Hair follicular keratinocyte (primary cell): Measurements from ENCODE around the gene CCDC47. TPM values are rescaled to one million over a fixed set of nuclear protein-coding genes. Genes with fewer than 3 reads are reported as not detected.

Experiments
- total RNA-seq: library from RNA; depleted of rRNA; stranded (reverse); fragments of >200 nt; gene quantifications from 2 replicates; pipeline ENCODE4 v1.2.3, GENCODE V29; 2015

The CCDC47 gene, protein sequence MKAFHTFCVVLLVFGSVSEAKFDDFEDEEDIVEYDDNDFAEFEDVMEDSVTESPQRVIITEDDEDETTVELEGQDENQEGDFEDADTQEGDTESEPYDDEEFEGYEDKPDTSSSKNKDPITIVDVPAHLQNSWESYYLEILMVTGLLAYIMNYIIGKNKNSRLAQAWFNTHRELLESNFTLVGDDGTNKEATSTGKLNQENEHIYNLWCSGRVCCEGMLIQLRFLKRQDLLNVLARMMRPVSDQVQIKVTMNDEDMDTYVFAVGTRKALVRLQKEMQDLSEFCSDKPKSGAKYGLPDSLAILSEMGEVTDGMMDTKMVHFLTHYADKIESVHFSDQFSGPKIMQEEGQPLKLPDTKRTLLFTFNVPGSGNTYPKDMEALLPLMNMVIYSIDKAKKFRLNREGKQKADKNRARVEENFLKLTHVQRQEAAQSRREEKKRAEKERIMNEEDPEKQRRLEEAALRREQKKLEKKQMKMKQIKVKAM
- 24.7 and 29.5 TPM in 2 replicates for total RNA-seq

DNA sequence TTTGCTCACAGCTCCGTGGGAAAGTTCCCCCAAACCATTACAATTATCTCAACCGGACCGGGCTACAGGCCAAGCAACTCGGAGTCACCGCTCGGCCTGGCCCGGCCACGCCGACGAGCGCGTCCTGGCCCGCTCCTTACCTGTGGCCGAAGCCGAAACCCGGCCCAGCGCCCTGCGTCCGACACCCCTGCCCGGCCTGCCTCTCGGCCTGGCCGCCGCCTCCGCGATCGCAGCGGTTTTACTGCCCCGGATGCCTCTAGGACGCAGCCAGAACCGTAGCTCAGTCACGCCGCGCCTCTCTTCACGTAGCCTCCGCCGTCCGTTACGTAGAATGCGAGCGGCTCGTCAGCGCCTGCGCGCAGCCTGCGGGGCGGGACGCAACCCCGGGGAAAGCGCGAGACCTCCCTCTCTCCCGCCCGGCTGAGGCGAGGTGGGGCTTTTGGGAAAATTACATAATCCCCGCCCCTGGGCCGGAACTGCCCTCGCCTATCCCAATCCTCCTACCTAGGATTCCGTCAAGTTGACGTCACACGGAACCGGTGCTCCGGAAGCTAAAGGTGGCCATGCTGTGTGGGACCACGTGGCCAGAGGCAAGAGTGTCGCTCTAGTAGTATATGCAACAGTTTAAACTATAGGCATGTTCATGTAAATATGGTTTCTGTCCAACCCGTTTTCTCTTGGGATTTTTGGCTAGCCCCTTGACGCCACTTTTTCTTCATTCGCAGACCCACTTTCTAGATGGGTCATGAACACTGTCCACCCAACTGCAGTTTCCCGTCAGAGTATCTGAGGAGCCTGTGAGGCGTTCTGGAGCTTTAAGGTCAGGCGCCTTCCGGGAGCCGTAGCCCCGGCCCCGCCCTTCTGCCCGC lies at the start of gene CCDC47:
CCDC47 (minus strand) TSS at position 326 of the 869 bp plus-strand sequence. CDS start 7,422 bp downstream, outside the sequence.

DNA sequence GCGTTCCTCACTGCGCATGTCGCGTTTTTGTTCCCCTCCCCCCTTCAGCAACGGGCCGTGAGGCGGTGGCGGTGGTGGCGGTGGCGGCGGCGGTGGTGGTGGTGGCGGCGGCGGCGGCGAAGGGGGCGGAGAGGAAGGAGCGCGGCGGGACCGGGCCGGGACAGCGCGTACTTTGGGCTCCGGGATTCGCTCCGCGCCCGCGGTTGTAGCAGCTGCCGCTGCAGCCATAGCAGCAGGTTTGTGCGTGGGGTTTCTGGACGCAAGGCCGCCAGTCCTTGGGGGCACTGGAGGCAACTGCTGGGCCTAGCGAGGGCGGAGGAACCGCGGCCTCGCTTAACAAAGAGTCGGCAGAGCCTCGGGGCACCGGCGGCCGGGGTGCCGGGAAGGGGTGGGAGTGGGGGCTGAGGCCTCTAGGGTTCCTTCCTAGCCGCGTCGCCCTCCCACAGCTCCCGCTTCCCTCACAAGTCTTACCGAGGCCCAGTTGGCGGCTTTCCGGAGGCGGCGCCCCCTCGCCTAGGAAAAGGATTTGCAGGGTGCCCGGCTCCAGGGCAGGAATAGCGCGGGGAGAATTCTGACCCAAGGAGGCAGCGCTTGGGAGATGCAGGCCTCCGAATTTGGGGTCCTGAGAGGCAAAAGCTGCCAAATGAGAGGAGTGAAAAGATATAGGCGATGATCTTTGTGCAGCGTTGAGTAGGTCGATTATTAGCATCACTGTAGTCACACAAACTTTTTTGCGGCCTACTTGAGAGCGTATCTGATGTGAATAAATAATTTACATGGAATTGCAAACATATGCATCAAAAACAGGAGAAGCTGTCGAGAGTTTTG lies 958 bp upstream of the CCDC47 start, which contains the start of gene DDX42:
DDX42 (plus strand) TSS at position 30 of the 828 bp plus-strand sequence. CDS start 12,880 bp downstream, outside the sequence.

DNA sequence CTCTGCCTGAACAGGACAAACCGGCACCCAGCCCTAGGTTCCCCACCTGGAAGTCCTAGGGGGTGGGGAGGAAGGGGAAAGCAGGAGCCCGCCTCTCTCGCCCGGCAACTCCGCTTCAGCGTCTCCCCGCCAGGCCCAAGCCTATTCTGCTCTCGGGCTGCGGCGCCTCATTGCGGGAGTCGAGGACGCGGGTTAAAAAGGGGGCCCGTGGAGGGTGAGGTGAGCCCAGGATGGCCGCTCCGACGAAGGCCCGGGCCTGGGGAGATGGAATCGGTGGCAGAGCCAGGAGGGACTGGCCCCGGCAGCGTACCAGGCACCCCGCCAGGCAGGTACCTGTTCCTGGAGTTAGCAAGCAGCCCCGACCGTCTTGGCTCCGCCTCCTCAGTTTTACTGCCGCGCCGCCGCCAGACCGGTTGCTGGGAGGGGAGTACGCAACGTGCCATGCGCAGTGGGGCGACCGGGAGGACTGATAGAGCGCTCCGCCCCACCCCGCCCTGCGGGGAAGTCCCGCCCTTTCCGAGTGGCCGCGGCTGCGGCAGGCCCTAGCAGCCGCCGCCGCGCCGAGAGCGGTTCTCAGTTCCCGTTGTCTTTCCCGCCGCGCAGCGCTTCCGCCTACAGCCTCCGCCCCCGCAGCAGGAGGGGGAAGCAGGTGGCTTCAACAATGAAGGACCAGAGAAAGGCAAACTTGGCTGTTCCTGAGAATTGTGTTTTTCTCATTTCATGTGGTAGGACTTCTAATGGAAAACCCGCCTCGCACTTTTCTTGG lies 31.8 kb downstream of the CCDC47 start, which contains the start of gene STRADA:
STRADA (minus strand) TSS at position 392 of the 766 bp plus-strand sequence. CDS start 13,430 bp downstream, outside the sequence.

DNA sequence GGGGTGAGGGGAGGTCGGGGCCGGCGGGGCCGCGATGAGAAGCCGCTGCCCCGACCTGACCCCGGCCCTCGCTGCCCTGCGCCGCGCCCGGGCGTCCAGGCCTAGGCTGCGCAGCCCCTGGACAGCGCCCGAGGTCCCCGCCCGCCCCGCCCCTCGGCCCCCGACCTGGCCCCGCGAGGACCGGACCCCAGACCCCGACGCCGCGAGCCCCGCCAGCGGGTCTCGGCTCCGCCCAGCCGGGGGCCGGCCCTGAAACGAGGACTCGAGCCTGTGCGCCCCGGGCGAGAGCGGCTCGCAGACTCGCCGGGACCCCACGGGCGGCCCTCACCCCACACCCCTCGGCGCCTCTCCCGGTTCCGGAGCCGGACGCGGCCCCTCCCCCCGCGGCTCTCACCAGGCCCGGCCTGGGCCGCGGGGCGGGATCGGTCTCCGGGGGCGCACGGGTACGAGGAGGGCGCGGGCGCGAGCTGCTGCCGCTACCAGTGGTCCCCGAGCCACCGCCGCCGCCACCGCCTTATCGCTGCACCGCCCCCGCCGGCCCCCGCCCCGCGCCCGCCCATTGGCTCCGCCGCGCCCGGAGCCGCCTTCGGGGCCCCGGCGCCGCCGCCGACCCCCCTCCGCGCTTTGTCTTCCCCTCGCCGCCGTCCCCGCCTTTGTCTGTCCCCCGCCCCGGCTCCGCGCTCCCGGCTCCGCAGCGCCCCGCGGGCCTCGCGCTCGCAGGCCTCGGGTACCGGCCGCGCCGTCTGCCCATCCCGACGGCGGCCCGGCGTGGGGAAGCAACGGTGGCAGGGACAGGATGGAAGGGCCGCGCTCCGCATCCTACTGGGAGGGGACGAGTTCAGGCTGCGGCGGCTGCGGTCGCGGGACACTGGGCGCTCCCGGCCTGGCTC lies 73.5 kb downstream of the CCDC47 start, which contains the start of gene LIMD2:
LIMD2 (minus strand) TSS at position 488 of the 890 bp plus-strand sequence. CDS start 827 bp downstream, outside the sequence.

Other genes with a start within 250 kb of the CCDC47 start
- 28.4 and 31.6 TPM in 2 replicates for gene DCAF7, start 223.1 kb downstream of the CCDC47 start, total RNA-seq
- 15.7 and 29.0 TPM in 2 replicates for gene TACO1, start 172.7 kb downstream of the CCDC47 start, total RNA-seq
- 15.0 and 16.7 TPM in 2 replicates for gene MAP3K3, start 151.2 kb downstream of the CCDC47 start, total RNA-seq
- 9.2 and 30.8 TPM in 2 replicates for gene LIMD2, start 73.5 kb downstream of the CCDC47 start, total RNA-seq
- 12.2 and 13.2 TPM in 2 replicates for gene STRADA, start 31.8 kb downstream of the CCDC47 start, total RNA-seq
- gene DDX42, start 573 bp upstream of the CCDC47 start, total RNA-seq: 25.2 and 28.5 TPM in 2 replicates
- gene PSMC5, start 53.8 kb upstream of the CCDC47 start, total RNA-seq: 52.4 and 91.7 TPM in 2 replicates
- 45.0 and 48.1 TPM in 2 replicates for gene FTSJ3, start 54.1 kb upstream of the CCDC47 start, total RNA-seq
- 102 and 138 TPM in 2 replicates for gene SMARCD2, start 69.1 kb upstream of the CCDC47 start, total RNA-seq
- not detected in 2 replicates for gene CSH2, start 100.1 kb upstream of the CCDC47 start, total RNA-seq
- gene GH2, start 108.3 kb upstream of the CCDC47 start, total RNA-seq: not detected in 2 replicates
- 0.08 TPM in 1 of 2 replicates, not detected in the other for gene CSH1, start 123.0 kb upstream of the CCDC47 start, total RNA-seq
- gene CSHL1, start 137.7 kb upstream of the CCDC47 start, total RNA-seq: not detected in 2 replicates
- gene GH1, start 145.2 kb upstream of the CCDC47 start, total RNA-seq: not detected in 2 replicates
- gene CD79B, start 158.7 kb upstream of the CCDC47 start, total RNA-seq: 1.3 TPM in 1 of 2 replicates, not detected in the other
- not detected in 2 replicates for gene SCN4A, start 199.3 kb upstream of the CCDC47 start, total RNA-seq
- 0.19 TPM in 1 of 2 replicates, not detected in the other for gene PRR29, start 224.8 kb upstream of the CCDC47 start, total RNA-seq
- 0.15 and 0.16 TPM in 2 replicates for gene ICAM2, start 247.0 kb upstream of the CCDC47 start, total RNA-seq